CD8-positive, alpha-beta memory T cell (primary cell): ENCODE results near the gene MOGAT2. TPM values are rescaled to one million over a fixed set of nuclear protein-coding genes. Genes with fewer than 3 reads are reported as not detected.
A peak's percentile ranks its signal among the peaks of the same experiment; 100 is the strongest.

Source experiments
- CTCF ChIA-PET: fragments of 350-600 bp; sonication (Branson Sonifier 250); formaldehyde crosslinking; loops from one replicate; lab custom pipeline; 2021; ENCODE audit warnings: antibody characterized with exemption; lab: Charles Lee
- POLR2A ChIA-PET: fragments of 350-600 bp; sonication (Branson Sonifier 250); formaldehyde crosslinking; loops from one replicate; lab custom pipeline; 2021; ENCODE audit warnings: antibody characterized with exemption; lab: Charles Lee
- DNase-seq, 5 donors: peaks; one replicate each; pipeline versions ENCODE4 v3.0.0 to v3.0.0-alpha.2; 2020 to 2022; ENCODE audit warnings: mixed read lengths in 1 of 5
- H3K27ac ChIP-seq: one replicate; pipeline ENCODE4 v1.7.0; 2013; ENCODE audit warnings: low read depth, mild to moderate bottlenecking, low read length, moderate library complexity
- H3K27me3 ChIP-seq: 2 replicates; pipeline ENCODE4 v1.7.0; 2013; ENCODE audit warnings: low read length, mild to moderate bottlenecking; ENCODE audit not compliant: insufficient read depth, poor library complexity, severe bottlenecking
- H3K36me3 ChIP-seq: 2 replicates; pipeline ENCODE4 v1.7.0; 2013; ENCODE audit warnings: mild to moderate bottlenecking, low read length, moderate library complexity; ENCODE audit not compliant: insufficient read depth
- H3K4me1 ChIP-seq: 2 replicates; pipeline ENCODE4 v1.7.0; 2013; ENCODE audit warnings: mild to moderate bottlenecking, low read length, moderate library complexity; ENCODE audit not compliant: insufficient read depth
- H3K4me3 ChIP-seq: 2 replicates; pipeline ENCODE4 v1.7.0; 2013; ENCODE audit warnings: mild to moderate bottlenecking, low read length
- H3K9me3 ChIP-seq: 2 replicates; pipeline ENCODE4 v1.7.0; 2013; ENCODE audit warnings: mild to moderate bottlenecking, low read length
- H3K27ac Mint-ChIP-seq, 8 donors: one replicate each; pipeline ENCODE4 v1.8.0; 2020 to 2021; ENCODE audit warnings: mixed read lengths in 8 of 8, mild to moderate bottlenecking in 6 of 8, inconsistent platforms in 3 of 8, moderate library complexity in 3 of 8
- H3K27me3 Mint-ChIP-seq, 2 donors: one replicate each; pipeline ENCODE4 v1.8.0; 2020 to 2021; ENCODE audit warnings: mixed read lengths in 2 of 2, mild to moderate bottlenecking in 1 of 2, moderate library complexity in 1 of 2
- H3K36me3 Mint-ChIP-seq, 3 donors: one replicate each; pipeline ENCODE4 v1.8.0; 2020 to 2021; ENCODE audit warnings: mixed read lengths in 3 of 3, inconsistent platforms in 1 of 3, mild to moderate bottlenecking in 1 of 3
- H3K4me1 Mint-ChIP-seq, 3 donors: one replicate each; pipeline ENCODE4 v1.8.0; 2020 to 2021; ENCODE audit warnings: mixed read lengths in 3 of 3, inconsistent platforms in 1 of 3, mild to moderate bottlenecking in 1 of 3
- H3K4me3 Mint-ChIP-seq, 7 donors: one replicate each; pipeline ENCODE4 v1.8.0; 2020 to 2021; ENCODE audit warnings: mixed read lengths in 7 of 7, mild to moderate bottlenecking in 6 of 7, moderate library complexity in 4 of 7, inconsistent platforms in 2 of 7
- H3K9me3 Mint-ChIP-seq, 5 donors: one replicate each; pipeline ENCODE4 v1.8.0; 2020 to 2022; ENCODE audit warnings: mixed read lengths in 5 of 5, mild to moderate bottlenecking in 3 of 5, moderate library complexity in 2 of 5, inconsistent platforms in 1 of 5
- polyA plus RNA-seq: library from polyadenylated mRNA; unstranded; fragments of 300-500 nt; fragmentation: Illumina TruSeq; gene quantifications from one replicate; pipeline ENCODE4 v1.2.3, GENCODE V29; 2021
- total RNA-seq, 2 experiments: library from RNA; stranded (reverse); gene quantifications; one replicate each; pipeline ENCODE4 v1.2.3, GENCODE V29; 2021

Gene MOGAT2
- total and polyA plus RNA-seq, 3 experiments from 2014 or later = not detected

DNA sequence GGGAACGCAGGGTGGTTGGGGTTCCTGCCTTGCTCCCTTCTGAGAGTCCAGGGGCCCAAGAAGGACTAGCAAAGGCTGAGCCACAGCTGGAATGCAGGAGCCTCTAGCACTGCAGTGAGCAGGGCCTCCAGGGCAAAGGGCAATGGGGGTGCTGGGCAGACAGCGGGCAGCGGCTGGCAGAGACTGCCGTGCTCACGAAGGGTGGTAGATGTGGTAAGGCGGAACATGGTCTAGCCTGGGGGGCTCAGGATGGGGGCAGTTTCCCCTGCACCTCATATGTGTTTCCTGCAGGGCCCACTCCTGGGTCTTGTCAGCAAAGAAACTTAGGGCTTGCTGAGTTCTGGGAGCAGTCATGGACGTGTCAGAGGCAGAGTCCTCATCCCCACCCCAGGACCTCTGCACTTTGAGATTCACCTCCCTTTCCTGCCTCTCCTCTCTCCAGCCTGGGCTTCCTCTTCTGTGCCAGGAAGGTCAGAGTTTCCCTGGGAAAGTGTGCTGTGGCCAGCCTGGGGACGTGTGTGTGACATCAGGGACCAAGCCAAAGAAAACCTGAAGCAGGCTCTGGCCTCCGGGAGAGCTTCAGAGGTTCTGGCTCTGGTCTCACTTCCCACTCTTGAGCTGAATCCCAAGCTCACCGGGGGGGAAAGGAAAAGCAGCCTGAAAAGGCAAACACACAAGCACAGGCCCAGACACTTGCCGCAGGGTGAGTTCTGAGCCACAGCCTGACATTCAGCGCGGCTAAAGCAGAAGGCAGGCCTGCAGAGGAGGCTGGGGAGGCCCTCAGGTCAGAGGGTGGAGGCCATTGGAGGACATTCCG, 4.4 kb downstream of the MOGAT2 start:
- no peaks in the 10 kb centered on the region for H3K27me3 ChIP-seq
- no peak overlapping the region for H3K4me3 Mint-ChIP-seq
- H3K27me3 Mint-ChIP-seq = no peaks in the 10 kb centered on the region
- no peaks in the 10 kb centered on the region for H3K36me3 ChIP-seq
- H3K9me3 ChIP-seq = no peaks in the 10 kb centered on the region
- no peak overlapping the region for H3K27ac ChIP-seq
- no peaks in the 10 kb centered on the region for H3K4me1 Mint-ChIP-seq
- ChIA-PET CTCF (interaction anchor here (1.8 kb wide), 1 partner anchor 15 kb away, joined by 8 read pairs; no protein-coding TSS in a partner anchor), POLR2A (no interaction called here)
- no peak for DNase-seq
- no peak overlapping the region for H3K4me3 ChIP-seq
- H3K9me3 Mint-ChIP-seq = no peaks in the 10 kb centered on the region
- no peaks in the 10 kb centered on the region for H3K36me3 Mint-ChIP-seq
- H3K4me1 ChIP-seq = no peaks in the 10 kb centered on the region
- peak overlapping the region in 1 of 8 donors; percentile 85 for H3K27ac Mint-ChIP-seq

GRCh38 chr11:75722669-75723042, 5.0 kb downstream of the MOGAT2 start:
- no peaks in the 10 kb centered on the region for H3K36me3 ChIP-seq
- H3K4me1 ChIP-seq = no peaks in the 10 kb centered on the region
- H3K4me3 Mint-ChIP-seq = no peak overlapping the region
- H3K9me3 ChIP-seq = no peaks in the 10 kb centered on the region
- no peaks in the 10 kb centered on the region for H3K27me3 ChIP-seq
- ChIA-PET CTCF (interaction anchor here (1.8 kb wide), 1 partner anchor 16 kb away, joined by 8 read pairs; no protein-coding TSS in a partner anchor), POLR2A (no interaction called here)
- H3K9me3 Mint-ChIP-seq = no peaks in the 10 kb centered on the region
- H3K27me3 Mint-ChIP-seq = no peaks in the 10 kb centered on the region
- no peaks in the 10 kb centered on the region for H3K4me1 Mint-ChIP-seq
- no peak overlapping the region for H3K27ac ChIP-seq
- no peaks in the 10 kb centered on the region for H3K36me3 Mint-ChIP-seq
- H3K4me3 ChIP-seq = no peak overlapping the region
- DNase-seq = no peak
- H3K27ac Mint-ChIP-seq = no peak overlapping the region

- no peak overlapping the region for H3K4me3 ChIP-seq
- H3K27me3 Mint-ChIP-seq = no peaks in the 10 kb centered on the region
- H3K4me3 Mint-ChIP-seq = no peak overlapping the region
- DNase-seq = no peak
- H3K27ac Mint-ChIP-seq = no peak overlapping the region
- H3K9me3 ChIP-seq = no peaks in the 10 kb centered on the region
- no peak overlapping the region for H3K27ac ChIP-seq
- H3K27me3 ChIP-seq = no peaks in the 10 kb centered on the region
- H3K4me1 Mint-ChIP-seq = no peaks in the 10 kb centered on the region
- ChIA-PET POLR2A (no interaction called here), CTCF (no interaction called here)
- H3K9me3 Mint-ChIP-seq = no peaks in the 10 kb centered on the region
- H3K4me1 ChIP-seq = no peaks in the 10 kb centered on the region
- H3K36me3 ChIP-seq = no peaks in the 10 kb centered on the region
- no peaks in the 10 kb centered on the region for H3K36me3 Mint-ChIP-seq
Observed at GRCh38 chr11:75725547-75726320, 8.1 kb downstream of the MOGAT2 start.

GRCh38 chr11:75728992-75729391, 11.4 kb downstream of the MOGAT2 start:
- no peaks in the 10 kb centered on the region for H3K4me1 ChIP-seq
- Mint-ChIP-seq H3K27ac (peak overlapping the region in 1 of 8 donors; percentile 40), H3K4me1 (no peaks in the 10 kb centered on the region), H3K9me3 (no peaks in the 10 kb centered on the region), H3K4me3 (no peak overlapping the region), H3K36me3 (peaks cover 0 to 3% (median 0%) of the 10 kb centered on the region in 3 donors), H3K27me3 (peaks cover 0 to 18% of the 10 kb centered on the region in 2 donors)
- H3K9me3 ChIP-seq = no peaks in the 10 kb centered on the region
- no peak overlapping the region for H3K27ac ChIP-seq
- H3K36me3 ChIP-seq = no peaks in the 10 kb centered on the region
- no peak overlapping the region for H3K4me3 ChIP-seq
- H3K27me3 ChIP-seq = no peaks in the 10 kb centered on the region
- no peak for DNase-seq
- ChIA-PET CTCF (no interaction called here), POLR2A (no interaction called here)

DNA sequence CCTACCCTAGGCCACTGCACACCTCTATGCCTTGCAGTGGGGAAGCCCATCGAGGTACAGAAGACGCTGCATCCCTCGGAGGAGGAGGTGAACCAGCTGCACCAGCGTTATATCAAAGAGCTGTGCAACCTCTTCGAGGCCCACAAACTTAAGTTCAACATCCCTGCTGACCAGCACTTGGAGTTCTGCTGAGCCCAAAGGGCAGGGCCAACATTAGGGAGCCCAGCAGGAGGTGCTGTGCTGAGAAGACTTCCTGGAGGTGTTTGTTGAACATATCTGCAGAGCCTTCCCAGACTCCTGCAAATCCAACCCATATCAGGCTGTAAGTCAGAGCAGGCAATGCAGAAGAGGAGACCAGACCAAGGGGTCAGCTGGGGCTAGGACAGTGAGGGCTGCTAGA, 13.5 kb downstream of the MOGAT2 start:
- ChIA-PET CTCF (no interaction called here), POLR2A (no interaction called here)
- Histone ChIP-seq H3K9me3 (no peaks in the 10 kb centered on the region), H3K36me3 (no peaks in the 10 kb centered on the region), H3K4me1 (no peaks in the 10 kb centered on the region), H3K4me3 (no peak overlapping the region), H3K27me3 (no peaks in the 10 kb centered on the region), H3K27ac (no peak overlapping the region)
- Mint-ChIP-seq H3K36me3 (peaks cover 0 to 3% (median 0%) of the 10 kb centered on the region in 3 donors), H3K4me3 (no peak overlapping the region), H3K9me3 (no peaks in the 10 kb centered on the region), H3K27me3 (peaks cover 3 to 26% of the 10 kb centered on the region in 2 donors), H3K27ac (no peak overlapping the region), H3K4me1 (no peaks in the 10 kb centered on the region)
- DNase-seq = no peak

- Histone ChIP-seq H3K27ac (no peak overlapping the region), H3K9me3 (no peaks in the 10 kb centered on the region), H3K27me3 (no peaks in the 10 kb centered on the region), H3K4me1 (no peaks in the 10 kb centered on the region), H3K4me3 (no peak overlapping the region), H3K36me3 (no peaks in the 10 kb centered on the region)
- DNase-seq = no peak
- no peak overlapping the region for H3K27ac Mint-ChIP-seq
- no peaks in the 10 kb centered on the region for H3K9me3 Mint-ChIP-seq
- H3K4me3 Mint-ChIP-seq = no peak overlapping the region
- CTCF ChIA-PET = no interaction called here
- H3K4me1 Mint-ChIP-seq = no peaks in the 10 kb centered on the region
- POLR2A ChIA-PET = no interaction called here
- H3K27me3 Mint-ChIP-seq = peaks cover 9 to 31% of the 10 kb centered on the region in 2 donors
- peaks cover 0 to 3% (median 0%) of the 10 kb centered on the region in 3 donors for H3K36me3 Mint-ChIP-seq
Observed at GRCh38 chr11:75733071-75733430, 15.4 kb downstream of the MOGAT2 start.

- Mint-ChIP-seq H3K36me3 (peaks cover 0 to 3% (median 0%) of the 10 kb centered on the region in 3 donors), H3K4me1 (no peaks in the 10 kb centered on the region), H3K9me3 (no peaks in the 10 kb centered on the region), H3K27ac (no peak overlapping the region), H3K27me3 (peaks cover 11 to 34% of the 10 kb centered on the region in 2 donors), H3K4me3 (no peak overlapping the region)
- no peak overlapping the region for H3K27ac ChIP-seq
- H3K27me3 ChIP-seq = no peaks in the 10 kb centered on the region
- H3K4me1 ChIP-seq = no peaks in the 10 kb centered on the region
- no peak overlapping the region for H3K4me3 ChIP-seq
- ChIA-PET POLR2A (no interaction called here), CTCF (no interaction called here)
- H3K9me3 ChIP-seq = no peaks in the 10 kb centered on the region
- no peaks in the 10 kb centered on the region for H3K36me3 ChIP-seq
- no peak for DNase-seq
Observed at GRCh38 chr11:75733431-75734107, 15.9 kb downstream of the MOGAT2 start.
